CD14-positive monocyte (primary cell): ENCODE measurements around the gene SPAG7. TPM values are rescaled to one million over a fixed set of nuclear protein-coding genes. Genes with fewer than 3 reads are reported as not detected.
A peak's percentile ranks its signal among the peaks of the same experiment; 100 is the strongest.

ENCODE experiments used
- DNase-seq, 3 donors: peaks; one replicate each; pipeline ENCODE4 v3.0.0-alpha.2; 2011 to 2022
- H2AFZ ChIP-seq: 2 replicates; pipeline ENCODE4 v1.6.0; 2012; ENCODE audit warnings: mild to moderate bottlenecking, low read depth, low read length, inconsistent platforms; ENCODE audit not compliant: insufficient read depth, poor library complexity, severe bottlenecking
- H3K27ac ChIP-seq, 2 donors: 1 replicate in 1 of 2; 2 replicates in 1 of 2; pipeline ENCODE4 v1.5.1; 2012 to 2013; ENCODE audit warnings: low read length in 2 of 2, control low read depth in 1 of 2, inconsistent platforms in 1 of 2, low read depth in 1 of 2, mild to moderate bottlenecking in 1 of 2
- H3K27me3 ChIP-seq, 2 donors: one replicate each; pipeline versions ENCODE4 v1.6.0 to v1.6.1; 2011 to 2013; ENCODE audit warnings: low read length in 2 of 2; ENCODE audit not compliant: control insufficient read depth in 2 of 2, insufficient read depth in 2 of 2
- H3K36me3 ChIP-seq, 2 donors: replicated peaks in 1 of 2; 1 replicate in 1 of 2; 2 replicates in 1 of 2; pipeline versions ENCODE4 v1.5.1 to v1.6.1; 2012 to 2013; ENCODE audit warnings: low read length in 2 of 2, control low read depth in 1 of 2, inconsistent platforms in 1 of 2, mild to moderate bottlenecking in 1 of 2; ENCODE audit not compliant: insufficient read depth in 2 of 2, control insufficient read depth in 1 of 2
- H3K4me1 ChIP-seq, 2 donors: 1 replicate in 1 of 2; 2 replicates in 1 of 2; pipeline versions ENCODE4 v1.5.1 to v1.6.1; 2012 to 2013; ENCODE audit warnings: low read length in 2 of 2, control low read depth in 1 of 2, inconsistent platforms in 1 of 2, mild to moderate bottlenecking in 1 of 2, moderate library complexity in 1 of 2; ENCODE audit not compliant: insufficient read depth in 2 of 2, control insufficient read depth in 1 of 2
- H3K4me2 ChIP-seq: replicated peaks from 2 replicates; pipeline ENCODE3; 2012; ENCODE audit warnings: low read length, moderate library complexity, mild to moderate bottlenecking; ENCODE audit not compliant: poor library complexity, severe bottlenecking; ENCODE audit errors: extremely low read depth
- H3K4me3 ChIP-seq, 3 experiments: fragments of 200-600 bp in 1 of 3; sonication (generic) in 1 of 3; replicated peaks in 1 of 3; 1 replicate in 2 of 3; 2 replicates in 1 of 3; pipeline ENCODE4 v1.5.1; 2011 to 2013; ENCODE audit warnings: low read length in 3 of 3, mild to moderate bottlenecking in 3 of 3, control low read depth in 2 of 3, low read depth in 2 of 3, inconsistent platforms in 1 of 3, moderate library complexity in 1 of 3
- H3K79me2 ChIP-seq: 2 replicates; pipeline ENCODE4 v1.6.0; 2012; ENCODE audit warnings: mild to moderate bottlenecking, control low read depth, inconsistent platforms, low read length, moderate library complexity; ENCODE audit not compliant: insufficient read depth
- H3K9ac ChIP-seq: 2 replicates; pipeline ENCODE4 v1.6.0; 2017; ENCODE audit warnings: low read length, mild to moderate bottlenecking; ENCODE audit not compliant: insufficient read depth, poor library complexity, severe bottlenecking
- H3K9me3 ChIP-seq, 2 donors: replicated peaks in 1 of 2; 1 replicate in 1 of 2; 2 replicates in 1 of 2; pipeline versions ENCODE4 v1.5.1 to v1.6.1; 2012 to 2013; ENCODE audit warnings: low read length in 2 of 2, control low read depth in 1 of 2; ENCODE audit not compliant: control insufficient read depth in 1 of 2, insufficient read depth in 1 of 2
- H4K20me1 ChIP-seq: 2 replicates; pipeline ENCODE4 v1.6.0; 2012; ENCODE audit warnings: mild to moderate bottlenecking, low read length, control low read depth, moderate library complexity; ENCODE audit not compliant: insufficient read depth
- H3K27ac Mint-ChIP-seq, 7 donors: one replicate each; pipeline ENCODE4 v1.8.0; 2020; ENCODE audit warnings: mild to moderate bottlenecking in 7 of 7, mixed read lengths in 7 of 7, moderate library complexity in 6 of 7, inconsistent platforms in 2 of 7
- H3K27me3 Mint-ChIP-seq, 3 donors: one replicate each; pipeline ENCODE4 v1.8.0; 2021 to 2022; ENCODE audit warnings: low read depth in 3 of 3, mild to moderate bottlenecking in 3 of 3, mixed read lengths in 3 of 3, moderate library complexity in 3 of 3, inconsistent platforms in 1 of 3
- H3K36me3 Mint-ChIP-seq, 2 donors: one replicate each; pipeline ENCODE4 v1.8.0; 2020; ENCODE audit warnings: mixed read lengths in 2 of 2, inconsistent platforms in 1 of 2, mild to moderate bottlenecking in 1 of 2
- H3K4me1 Mint-ChIP-seq: one replicate; pipeline ENCODE4 v1.8.0; 2020; ENCODE audit warnings: mild to moderate bottlenecking, mixed read lengths
- H3K4me3 Mint-ChIP-seq, 2 donors: one replicate each; pipeline ENCODE4 v1.8.0; 2020; ENCODE audit warnings: mild to moderate bottlenecking in 2 of 2, mixed read lengths in 2 of 2, moderate library complexity in 1 of 2
- H3K9me3 Mint-ChIP-seq, 7 donors: one replicate each; pipeline ENCODE4 v1.8.0; 2020 to 2022; ENCODE audit warnings: mixed read lengths in 7 of 7, mild to moderate bottlenecking in 6 of 7, moderate library complexity in 6 of 7, inconsistent platforms in 2 of 7
- CTCF ChIP-seq: fragments of 200-600 bp; IDR thresholded peaks from one replicate; pipeline ENCODE4 v1.8.0; 2022; ENCODE audit warnings: antibody characterized with exemption, mild to moderate bottlenecking
- WGBS: methylation state at CpG from one replicate; pipeline ENCODE4 v1.1.5; 2013; ENCODE audit warnings: missing lambda C conversion rate; ENCODE audit not compliant: insufficient coverage; 5-methylcytosine and 5-hydroxymethylcytosine counted together
- intact Hi-C, 2 donors: fragments of 100-400 bp; cut with micrococcal nuclease; formaldehyde crosslinking; loops; one replicate each; pipeline versions ENCODE4 v1.15.0 to v1.15.1; 2023
- polyA plus RNA-seq, 3 donors: library from polyadenylated mRNA; depleted of rRNA in 1 of 3; unstranded in 2 of 3; stranded (reverse) in 1 of 3; fragments of 300-500 nt in 2 of 3; fragments of >200 nt in 1 of 3; fragmentation: Illumina TruSeq in 2 of 3; gene quantifications; 1 replicate in 2 of 3; 2 replicates in 1 of 3; pipeline ENCODE4 v1.2.3, GENCODE V29; 2012 to 2021

Gene SPAG7
- polyA plus RNA-seq, 3 donors: 75.6 to 96.7 (median 85.1) TPM

GRCh38 chr17:4980644-4981216, 13.1 kb upstream of the SPAG7 start:
- Histone ChIP-seq H3K36me3 (peaks cover 37 to 72% of the 10 kb centered on the region in 2 donors), H3K27me3 (no peaks in the 10 kb centered on the region), H3K9me3 (no peaks in the 10 kb centered on the region), H2AFZ (no peak overlapping the region), H3K9ac (no peak overlapping the region), H3K4me1 (peaks cover 56 to 60% of the 10 kb centered on the region in 2 donors), H4K20me1 (peaks cover 10% of the 10 kb centered on the region), H3K4me3 (no peak overlapping the region), H3K4me2 (no peak overlapping the region), H3K27ac (peak overlapping the region in 1 of 2 donors; percentile 78), H3K79me2 (peaks cover 8% of the 10 kb centered on the region)
- Mint-ChIP-seq H3K36me3 (peaks cover 63 to 95% of the 10 kb centered on the region in 2 donors), H3K4me1 (peaks cover 64% of the 10 kb centered on the region), H3K27me3 (no peaks in the 10 kb centered on the region), H3K9me3 (peaks cover 0 to 2% (median 0%) of the 10 kb centered on the region in 7 donors), H3K4me3 (peak overlapping the region in 1 of 2 donors; percentile 1), H3K27ac (peak overlapping the region; percentile 26 to 85 (median 70))
- peak; percentile 91 for TF ChIP-seq CTCF
- intact Hi-C loops: loop anchor here in 1 of 2 donors (5.0 kb wide), 1 partner anchor 82 kb away; no protein-coding TSS in a partner anchor
- peak in 2 of 3 donors; percentile 53 to 57 for DNase-seq
- WGBS: 74% methylated on average over 3 of the region's 6 CpGs

GRCh38 chr17:4978726-4979125, 11.1 kb upstream of the SPAG7 start:
- intact Hi-C loops: loop anchor here in 1 of 2 donors (5.0 kb wide), 2 partner anchors 41 to 66 kb away; no protein-coding TSS in a partner anchor
- Mint-ChIP-seq H3K4me1 (peaks cover 77% of the 10 kb centered on the region), H3K4me3 (peak overlapping the region; percentile 34 to 70), H3K9me3 (peaks cover 0 to 2% (median 0%) of the 10 kb centered on the region in 7 donors), H3K27me3 (no peaks in the 10 kb centered on the region), H3K36me3 (peaks cover 74 to 98% of the 10 kb centered on the region in 2 donors), H3K27ac (peak overlapping the region; percentile 79 to 92 (median 88))
- Histone ChIP-seq H2AFZ (no peak overlapping the region), H3K9me3 (no peaks in the 10 kb centered on the region), H4K20me1 (peaks cover 12% of the 10 kb centered on the region), H3K36me3 (peaks cover 39 to 77% of the 10 kb centered on the region in 2 donors), H3K79me2 (peaks cover 6% of the 10 kb centered on the region), H3K27ac (peak overlapping the region; percentile 30 to 78), H3K9ac (peak overlapping the region; percentile 10), H3K4me1 (peaks cover 66 to 68% of the 10 kb centered on the region in 2 donors), H3K4me2 (peak overlapping the region; percentile 58), H3K27me3 (no peaks in the 10 kb centered on the region), H3K4me3 (peak overlapping the region in 1 of 3 experiments; percentile 49)
- no peak for TF ChIP-seq CTCF
- peak; percentile 61 to 86 (median 77) for DNase-seq
